RWPE1 (cell line): ENCODE data around the gene NFIA.

Source experiments
- CTCF ChIA-PET: fragments of 350-600 bp; sonication (Branson Sonifier 250); formaldehyde crosslinking; extraction: SDS; loops from one replicate; lab custom pipeline; 2021; lab: Yijun Ruan, JAX
- POLR2A ChIA-PET: fragments of 400-600 bp; formaldehyde crosslinking; extraction: SDS; loops from one replicate; lab custom pipeline; 2020; ENCODE audit warnings: antibody characterized with exemption; ENCODE audit not compliant: low non-redundant PET; lab: Yijun Ruan, JAX
- DNase-seq: peaks from one replicate; pipeline ENCODE4 v3.0.0; 2012; ENCODE audit warnings: low spot score
- H3K27ac ChIP-seq: fragments of 450-650 bp; 2 replicates; pipeline ENCODE4 v1.5.1; 2017
- CTCF ChIP-seq: fragments of 450-650 bp; conservative IDR thresholded peaks from 2 replicates; pipeline ENCODE4 v1.5.1; 2017; ENCODE audit warnings: low read depth, mild to moderate bottlenecking

Gene NFIA

GRCh38 chr1:61399199-61399598 lies 316.8 kb downstream of the NFIA start:
- POLR2A ChIA-PET, result no interaction called here
- no peak for DNase-seq
- CTCF ChIA-PET, result no interaction called here
- no peak for TF ChIP-seq CTCF
- no peak overlapping the region for H3K27ac ChIP-seq

- ChIA-PET POLR2A (interaction anchor here (0.6 kb wide), 1 partner anchor 319 kb away, joined by 3 read pairs; no protein-coding TSS in a partner anchor), CTCF (no interaction called here)
- no peak for TF ChIP-seq CTCF
- DNase-seq, result no peak
- H3K27ac ChIP-seq, result no peak overlapping the region
Measured at GRCh38 chr1:61400131-61400770, 317.9 kb downstream of the NFIA start.

GRCh38 chr1:61400997-61401396 lies 318.6 kb downstream of the NFIA start:
- CTCF ChIA-PET, result interaction anchor here (0.6 kb wide), 1 partner anchor 50 kb away, joined by 3 read pairs; no protein-coding TSS in a partner anchor
- POLR2A ChIA-PET, result no interaction called here
- H3K27ac ChIP-seq, result no peak overlapping the region
- no peak for DNase-seq
- TF ChIP-seq CTCF, result no peak

GRCh38 chr1:61403679-61404596 lies 321.6 kb downstream of the NFIA start:
- H3K27ac ChIP-seq, result no peak overlapping the region
- no peak for TF ChIP-seq CTCF
- no peak for DNase-seq
- ChIA-PET CTCF (no interaction called here), POLR2A (no interaction called here)

GRCh38 chr1:61404597-61405376 lies 322.4 kb downstream of the NFIA start:
- POLR2A ChIA-PET, result no interaction called here
- CTCF ChIA-PET, result no interaction called here
- TF ChIP-seq CTCF, result no peak

GRCh38 chr1:61406467-61406866 lies 324.1 kb downstream of the NFIA start:
- no peak for DNase-seq
- ChIA-PET POLR2A (no interaction called here), CTCF (no interaction called here)
- no peak overlapping the region for H3K27ac ChIP-seq
- TF ChIP-seq CTCF, result no peak

More at GRCh38 chr1:61404597-61405376, 322.4 kb downstream of the NFIA start:
- no peak overlapping the region for H3K27ac ChIP-seq
- no peak for DNase-seq
